Measurements from ENCODE around the gene KRTAP3-3.

- TF ChIP-seq CTCF (IDR thresholded peaks at IDR 0.05; ENCODE audit: low read depth, low read length, poor library complexity, severe bottlenecking): no peak
- no peak for TF ChIP-seq EZH2phosphoT487 (IDR thresholded peaks at IDR 0.05; ENCODE audit: borderline replicate concordance, low read length)
Observed at GRCh38 chr17:41013181-41013580, 19.2 kb upstream of the KRTAP3-3 start.

Data from DOHH2 (cell line).